Thyroid gland (tissue), 4 donors: ENCODE data around the gene TMEM258.

Experiments
- CTCF ChIP-seq, 6 experiments: fragments of 200-600 bp in 3 of 6; fragments of 450-650 bp in 3 of 6; sonication (generic) in 3 of 6; IDR thresholded peaks; one replicate each; pipeline ENCODE4 v1.5.1; 2016 to 2019; ENCODE audit warnings: antibody characterized with exemption in 6 of 6, mild to moderate bottlenecking in 2 of 6, inconsistent platforms in 1 of 6, moderate library complexity in 1 of 6
- POLR2A ChIP-seq, 2 donors: fragments of 450-650 bp; IDR thresholded peaks; one replicate each; pipeline ENCODE4 v1.6.1; 2017; ENCODE audit warnings: antibody characterized with exemption in 2 of 2, mild to moderate bottlenecking in 2 of 2, moderate library complexity in 1 of 2

GRCh38 chr11:61802605-61803004 is 10.2 kb upstream of the TMEM258 start:
- no peak for TF ChIP-seq POLR2A (IDR thresholded peaks at IDR 0.05)
- TF ChIP-seq CTCF (IDR thresholded peaks at IDR 0.05): no peak
